GM19043 (cell line): ENCODE data around the gene DNAJC30.
"Not testable (repeated sequence)": the region's sequence is repeated elsewhere in the genome, so short reads cannot be mapped to it uniquely, and the experiment has no call there.

Experiments
- ATAC-seq: cut with Tn5 transposase; IDR thresholded peaks from one replicate; pipeline ENCODE4 v1.9.1; 2021; ENCODE audit warnings: low read depth; ENCODE audit not compliant: unreplicated experiment

The DNAJC30 gene

GRCh38 chr7:73683788-73684693 is 788 bp upstream of the DNAJC30 start:
- no peak for ATAC-seq

DNA sequence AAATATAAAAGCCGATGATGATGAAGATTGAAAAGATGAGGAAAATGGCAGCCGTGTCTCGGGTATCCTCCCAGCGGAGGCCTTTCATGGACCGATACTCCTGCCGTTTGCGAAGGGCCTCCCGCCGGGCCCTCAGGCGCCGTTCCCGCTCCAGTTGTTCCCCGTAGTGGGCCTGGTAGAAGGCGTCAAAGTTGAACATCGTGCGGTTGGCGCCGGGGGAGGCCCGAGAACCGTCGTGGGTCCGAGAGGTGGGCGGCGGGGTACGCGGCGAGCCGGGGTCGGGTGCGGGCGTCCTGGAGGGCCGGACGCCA is 553 bp downstream of the DNAJC30 start:
- no peak for ATAC-seq

GRCh38 chr7:73681031-73681430 is 2.2 kb downstream of the DNAJC30 start:
- ATAC-seq, result no peak

DNA sequence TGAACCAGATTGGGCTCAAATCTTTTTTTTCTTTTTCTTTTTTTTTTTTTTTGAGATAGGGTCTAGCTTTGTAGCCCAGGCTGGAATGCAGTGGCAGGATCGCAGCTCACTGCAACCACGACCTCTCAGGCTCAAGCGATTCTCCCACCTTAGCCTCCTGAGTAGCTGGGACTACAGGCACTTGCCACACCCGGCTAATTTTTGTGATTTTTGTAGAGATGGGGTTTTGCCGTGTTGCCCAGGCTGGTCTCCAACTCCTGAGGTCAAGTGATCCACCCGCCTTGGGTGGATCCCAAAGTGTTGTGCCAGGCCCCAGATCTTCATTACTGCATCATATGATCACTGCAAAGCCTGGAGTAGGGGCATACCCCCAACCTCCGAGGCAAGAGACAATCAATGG is 2.8 kb downstream of the DNAJC30 start:
- ATAC-seq, result no peak

- ATAC-seq, result no peak
These were observed 3.5 kb downstream of the DNAJC30 start for GRCh38 chr7:73679709-73680108.

- ATAC-seq, result no peak
These were observed 4.4 kb downstream of the DNAJC30 start for GRCh38 chr7:73678862-73679261.

DNA sequence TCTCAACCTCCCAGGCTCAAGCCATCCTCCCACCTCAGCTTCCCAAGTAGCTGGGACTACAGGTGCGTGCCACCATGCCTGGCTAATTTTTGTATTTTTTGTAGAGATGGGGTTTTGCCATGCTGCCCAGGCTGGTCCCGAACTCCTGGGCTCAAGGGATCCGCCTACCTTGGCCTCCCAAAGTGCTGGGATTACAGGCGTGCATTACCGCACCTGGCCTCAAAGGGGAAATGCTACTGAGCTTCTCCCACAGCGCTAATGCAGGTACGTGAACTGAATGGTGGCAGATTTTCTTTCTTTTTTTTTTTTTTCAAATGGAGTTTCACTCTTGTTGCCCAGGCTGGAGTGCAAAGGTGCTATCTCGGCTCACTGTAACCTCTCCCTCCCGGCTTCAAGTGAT is 7.2 kb downstream of the DNAJC30 start:
- ATAC-seq, result not testable (repeated sequence)

DNA sequence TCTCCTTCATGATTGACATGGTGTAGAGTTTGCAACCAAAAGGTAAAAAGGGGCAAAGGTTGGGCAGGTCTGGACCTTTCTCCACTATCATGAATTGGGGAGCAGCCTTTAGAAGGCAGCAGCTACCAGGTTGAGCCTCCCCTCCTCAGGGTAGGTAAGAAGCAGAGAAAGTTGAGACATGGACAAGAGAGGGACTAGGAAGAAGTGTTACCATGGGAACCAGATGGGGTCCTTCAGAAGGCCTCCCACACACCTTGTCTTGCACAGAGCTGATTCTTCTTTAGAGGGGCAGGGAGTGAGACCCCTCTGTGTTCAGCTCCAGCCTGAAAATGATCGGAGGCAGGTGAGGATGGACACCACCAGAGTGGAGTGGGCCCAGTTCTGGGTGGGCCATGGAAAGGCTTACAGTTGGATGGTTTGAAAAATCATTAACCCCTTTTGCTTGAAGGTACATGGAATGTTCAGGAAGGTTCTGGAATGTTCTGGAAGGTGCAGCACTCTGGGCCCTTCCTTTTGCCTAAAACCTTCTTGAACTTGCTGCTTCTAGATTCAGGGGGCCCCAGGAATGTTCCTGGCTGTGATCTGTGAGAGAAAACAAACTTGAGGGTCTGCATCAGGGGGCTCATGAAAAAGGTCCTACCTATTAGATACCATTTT is 8.7 kb downstream of the DNAJC30 start:
- no peak for ATAC-seq

DNA sequence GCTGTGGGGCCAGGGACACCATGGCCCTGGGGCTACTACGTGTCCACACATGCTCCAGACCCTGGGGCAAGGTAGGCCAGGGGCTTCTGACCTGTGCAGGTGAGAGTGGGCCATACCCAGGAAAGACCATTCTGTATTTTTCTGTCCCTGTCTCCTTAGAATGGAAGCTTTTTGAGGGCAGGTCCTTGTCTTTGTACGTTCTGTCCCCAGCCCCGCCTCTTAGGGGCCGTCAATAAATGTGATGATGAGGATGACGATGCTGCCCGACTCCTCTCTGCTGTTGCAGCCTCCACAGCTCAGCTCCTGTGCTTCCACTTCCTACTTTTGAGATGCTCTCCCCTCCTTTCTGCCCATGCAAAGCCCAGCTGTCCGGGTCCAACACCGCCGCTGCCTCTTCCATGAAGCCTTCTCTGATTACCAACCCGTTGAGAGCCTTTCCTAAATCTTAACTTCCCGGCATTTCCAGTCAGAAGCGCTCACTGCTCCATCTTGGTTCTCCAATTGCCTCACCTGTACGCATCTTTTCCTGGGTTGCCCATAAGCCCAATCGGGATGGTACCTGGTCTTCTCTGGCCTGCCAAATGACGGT is 11.3 kb downstream of the DNAJC30 start:
- ATAC-seq, result no peak

GRCh38 chr7:73671322-73671661 is 12.0 kb downstream of the DNAJC30 start:
- ATAC-seq, result no peak

- no peak for ATAC-seq
These were observed 13.3 kb downstream of the DNAJC30 start for GRCh38 chr7:73669858-73670385.

DNA sequence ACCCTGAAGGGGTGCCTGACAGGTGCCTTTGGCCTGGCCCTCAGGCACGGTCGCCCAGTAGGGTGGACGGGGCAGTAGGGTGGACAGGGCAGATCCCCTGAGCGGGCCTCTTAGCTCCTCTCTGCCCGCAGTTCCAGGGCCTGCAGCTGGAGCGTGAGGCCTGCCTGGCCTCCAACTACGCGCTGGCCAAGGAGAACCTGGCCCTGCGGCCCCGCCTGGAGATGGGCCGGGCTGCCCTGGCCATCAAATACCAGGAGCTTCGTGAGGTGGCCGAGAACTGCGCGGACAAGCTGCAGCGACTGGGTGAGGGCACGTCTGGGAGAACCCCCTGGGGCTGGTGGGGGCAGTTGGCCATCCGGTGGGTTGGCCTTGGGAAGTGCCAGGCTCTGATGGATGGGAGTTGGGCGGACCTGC is 14.0 kb downstream of the DNAJC30 start:
- no peak for ATAC-seq

GRCh38 chr7:73668886-73669230 is 14.4 kb downstream of the DNAJC30 start:
- no peak for ATAC-seq

- no peak for ATAC-seq
These were observed 15.0 kb downstream of the DNAJC30 start for GRCh38 chr7:73668103-73668885.

DNA sequence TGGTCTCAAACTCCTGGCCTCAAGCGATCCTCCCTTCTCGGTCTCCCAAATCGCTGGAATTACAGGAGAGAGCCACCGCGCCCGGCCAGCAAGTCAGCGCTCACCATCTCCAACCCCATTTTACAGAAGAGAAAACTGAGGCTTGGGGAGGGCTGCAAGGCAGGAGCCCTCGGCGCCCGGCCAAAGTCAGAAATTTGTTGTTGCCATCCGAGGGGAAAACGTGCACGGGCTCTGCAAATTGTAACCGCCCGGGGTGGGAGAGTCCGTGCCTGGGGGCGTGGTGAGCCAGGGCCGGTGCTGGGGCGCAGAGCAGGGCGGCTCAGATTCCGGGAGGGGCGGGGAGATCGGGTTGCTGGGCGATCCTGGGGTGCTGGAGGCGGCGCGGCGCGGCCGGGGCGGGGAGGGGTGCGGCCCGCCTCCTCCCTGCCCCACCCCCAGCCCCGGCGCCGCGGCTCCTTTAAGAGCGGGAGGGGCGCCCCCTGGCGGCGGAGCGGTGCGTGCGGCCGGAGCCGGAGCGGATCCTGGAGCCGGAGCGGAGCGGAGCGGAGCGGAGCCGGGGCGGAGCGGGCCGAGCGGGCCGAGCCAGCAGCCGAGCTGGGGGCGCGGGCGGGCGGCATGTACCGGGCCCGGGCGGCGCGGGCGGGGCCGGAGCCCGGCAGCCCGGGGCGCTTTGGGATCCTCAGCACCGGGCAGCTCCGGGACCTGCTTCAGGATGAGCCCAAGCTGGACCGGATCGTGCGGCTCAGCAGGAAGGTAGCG is 15.7 kb downstream of the DNAJC30 start, which contains the start of gene VPS37D:
TSS of gene VPS37D (plus strand) at position 488 of the 759 bp plus-strand sequence. CDS start at position 616, 128 bp downstream.
- ATAC-seq, result peak; percentile 96

GRCh38 chr7:73663033-73663432 is 20.2 kb downstream of the DNAJC30 start:
- no peak for ATAC-seq

- ATAC-seq, result not testable (repeated sequence)
These were observed 22.7 kb downstream of the DNAJC30 start for GRCh38 chr7:73660594-73660993.

DNA sequence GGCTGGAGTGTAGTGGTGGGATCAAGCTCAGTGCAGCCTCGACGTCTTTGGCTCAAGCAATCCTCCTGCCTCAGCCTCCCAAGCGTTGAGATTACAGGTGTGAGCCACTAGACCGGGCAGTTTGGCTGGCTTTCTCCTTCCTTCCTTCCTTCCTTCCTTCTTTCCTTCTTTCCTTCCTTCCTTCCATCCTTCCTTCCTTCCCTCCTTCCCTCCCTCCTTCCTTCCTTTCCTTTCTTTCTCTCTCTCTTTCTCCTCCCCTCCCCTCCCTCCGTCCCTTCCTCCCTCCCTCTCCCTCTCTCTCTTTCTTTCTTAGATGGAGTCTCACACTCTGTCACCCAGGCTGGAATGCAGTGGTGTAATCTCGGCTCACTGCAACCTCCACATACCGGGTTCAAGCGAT is 23.3 kb downstream of the DNAJC30 start:
- ATAC-seq, result no peak

DNA sequence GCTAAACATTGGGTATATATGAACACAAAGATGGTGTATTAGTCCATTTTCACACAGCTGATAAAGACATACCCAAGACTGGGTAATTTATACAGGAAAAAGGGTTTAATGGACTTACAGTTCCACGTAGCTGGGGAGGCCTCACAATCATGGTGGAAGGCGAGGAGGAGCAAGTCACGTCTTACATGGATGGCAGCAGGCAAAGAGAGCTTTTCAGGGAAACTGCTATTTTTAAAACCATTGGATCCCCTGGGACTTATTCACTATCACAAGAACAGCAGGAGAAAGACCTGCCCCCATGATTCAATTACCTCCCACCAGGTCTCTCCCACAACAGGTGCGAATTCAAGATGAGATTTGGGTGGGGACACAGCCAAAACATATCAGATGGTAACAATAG is 27.9 kb downstream of the DNAJC30 start:
- ATAC-seq, result not testable (repeated sequence)

DNA sequence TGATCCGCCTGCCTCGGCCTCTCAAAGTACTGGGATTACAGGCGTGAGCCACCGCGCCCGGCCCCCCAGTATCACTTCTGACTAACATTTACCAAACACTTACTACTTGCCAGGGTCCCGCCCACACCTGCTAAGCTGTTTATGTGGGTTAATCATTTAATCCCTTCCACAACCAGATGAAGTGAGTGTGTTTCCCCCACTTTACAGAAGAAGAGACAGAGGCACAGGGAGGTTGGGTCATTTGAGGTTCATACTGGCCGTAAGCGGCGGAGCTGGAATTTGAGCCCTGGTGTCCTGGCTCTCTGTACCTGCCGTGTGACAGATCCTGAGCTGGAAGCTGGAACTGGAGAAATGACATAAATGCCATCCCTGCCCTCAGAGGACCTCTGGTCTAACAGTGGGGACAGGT is 30.7 kb downstream of the DNAJC30 start:
- no peak for ATAC-seq
